Measurements from ENCODE around the gene LY9.
"Not testable (repeated sequence)": the region's sequence is repeated elsewhere in the genome, so short reads cannot be mapped to it uniquely, and the experiment has no call there.

Gene LY9

GRCh38 chr1:160773093-160773492 is 22.9 kb upstream of the LY9 start:
- DNase-seq (ENCODE audit: insufficient read length, low spot score), result no peak
- FAIRE-seq, result peak; percentile 88

GRCh38 chr1:160774886-160775719 is 20.9 kb upstream of the LY9 start:
- DNase-seq (ENCODE audit: insufficient read length, low spot score) (no peak), FAIRE-seq (peak; percentile 47)

GRCh38 chr1:160776178-160776577 is 19.8 kb upstream of the LY9 start:
- peak; percentile 92 for FAIRE-seq

GRCh38 chr1:160777486-160778089 is 18.4 kb upstream of the LY9 start:
- peak; percentile 97 for FAIRE-seq
- no peak for DNase-seq (ENCODE audit: insufficient read length, low spot score)

More at GRCh38 chr1:160776178-160776577, 19.8 kb upstream of the LY9 start:
- no peak for DNase-seq (ENCODE audit: insufficient read length, low spot score)

GRCh38 chr1:160778976-160779375 is 17.0 kb upstream of the LY9 start:
- DNase-seq (ENCODE audit: insufficient read length, low spot score) (no peak), FAIRE-seq (no peak)

- FAIRE-seq (peak; percentile 90), DNase-seq (ENCODE audit: insufficient read length, low spot score) (no peak)
Measured at GRCh38 chr1:160779626-160780397, 16.2 kb upstream of the LY9 start.

- no peak for FAIRE-seq
- no peak for DNase-seq (ENCODE audit: insufficient read length, low spot score)
Measured at GRCh38 chr1:160780398-160780755, 15.6 kb upstream of the LY9 start.

GRCh38 chr1:160781186-160781766 is 14.7 kb upstream of the LY9 start:
- no peak for DNase-seq (ENCODE audit: insufficient read length, low spot score)
- no peak for FAIRE-seq

GRCh38 chr1:160781914-160782689 is 13.9 kb upstream of the LY9 start:
- peak; percentile 97 for FAIRE-seq

GRCh38 chr1:160782988-160783765 is 12.8 kb upstream of the LY9 start:
- DNase-seq (ENCODE audit: insufficient read length, low spot score); FAIRE-seq: not testable (repeated sequence)

More at GRCh38 chr1:160781914-160782689, 13.9 kb upstream of the LY9 start:
- peak; percentile 66 for DNase-seq (ENCODE audit: insufficient read length, low spot score)

- no peak for DNase-seq (ENCODE audit: insufficient read length, low spot score)
- no peak for FAIRE-seq
Measured at GRCh38 chr1:160789051-160789701, 6.8 kb upstream of the LY9 start.

GRCh38 chr1:160789702-160790611 is 6.0 kb upstream of the LY9 start:
- peak; percentile 98 for FAIRE-seq

GRCh38 chr1:160794376-160794775 is 1.6 kb upstream of the LY9 start:
- FAIRE-seq (no peak), DNase-seq (ENCODE audit: insufficient read length, low spot score) (no peak)

More at GRCh38 chr1:160789702-160790611, 6.0 kb upstream of the LY9 start:
- DNase-seq (ENCODE audit: insufficient read length, low spot score), result no peak

- FAIRE-seq (peak; percentile 95), DNase-seq (ENCODE audit: insufficient read length, low spot score) (no peak)
Measured at GRCh38 chr1:160797271-160797709, 1.3 kb downstream of the LY9 start.

- FAIRE-seq, result no peak
Measured at GRCh38 chr1:160797861-160798273, 1.9 kb downstream of the LY9 start.

GRCh38 chr1:160798439-160798838 is 2.5 kb downstream of the LY9 start:
- DNase-seq (ENCODE audit: insufficient read length, low spot score), result no peak
- peak; percentile 23 for FAIRE-seq

More at GRCh38 chr1:160797861-160798273, 1.9 kb downstream of the LY9 start:
- DNase-seq (ENCODE audit: insufficient read length, low spot score), result no peak

- DNase-seq (ENCODE audit: insufficient read length, low spot score), result no peak
- FAIRE-seq, result peak; percentile 76
Measured at GRCh38 chr1:160799641-160800040, 3.7 kb downstream of the LY9 start.

GRCh38 chr1:160800142-160800541 is 4.2 kb downstream of the LY9 start:
- no peak for DNase-seq (ENCODE audit: insufficient read length, low spot score)
- FAIRE-seq, result peak; percentile 18
